K562 treated with DMSO at 1 percent for 48 hours (cell line): ENCODE measurements around the gene YLPM1. TPM values are rescaled to one million over a fixed set of nuclear protein-coding genes. Genes with fewer than 3 reads are reported as not detected.

ENCODE experiments used
- total RNA-seq: library from RNA; unstranded; fragments of 300-600 nt; gene quantifications from 2 replicates; pipeline ENCODE4 v1.2.3, GENCODE V29; 2022; ENCODE audit warnings: low replicate concordance; ENCODE audit errors: extremely low read depth

Gene YLPM1
- total RNA-seq: not detected in 2 replicates

GRCh38 chr14:74762917-74763802, at the start of gene YLPM1:
TSS of gene YLPM1 (plus strand) at chr14:74763316. CDS start at chr14:74763490, 174 bp downstream.

DNA sequence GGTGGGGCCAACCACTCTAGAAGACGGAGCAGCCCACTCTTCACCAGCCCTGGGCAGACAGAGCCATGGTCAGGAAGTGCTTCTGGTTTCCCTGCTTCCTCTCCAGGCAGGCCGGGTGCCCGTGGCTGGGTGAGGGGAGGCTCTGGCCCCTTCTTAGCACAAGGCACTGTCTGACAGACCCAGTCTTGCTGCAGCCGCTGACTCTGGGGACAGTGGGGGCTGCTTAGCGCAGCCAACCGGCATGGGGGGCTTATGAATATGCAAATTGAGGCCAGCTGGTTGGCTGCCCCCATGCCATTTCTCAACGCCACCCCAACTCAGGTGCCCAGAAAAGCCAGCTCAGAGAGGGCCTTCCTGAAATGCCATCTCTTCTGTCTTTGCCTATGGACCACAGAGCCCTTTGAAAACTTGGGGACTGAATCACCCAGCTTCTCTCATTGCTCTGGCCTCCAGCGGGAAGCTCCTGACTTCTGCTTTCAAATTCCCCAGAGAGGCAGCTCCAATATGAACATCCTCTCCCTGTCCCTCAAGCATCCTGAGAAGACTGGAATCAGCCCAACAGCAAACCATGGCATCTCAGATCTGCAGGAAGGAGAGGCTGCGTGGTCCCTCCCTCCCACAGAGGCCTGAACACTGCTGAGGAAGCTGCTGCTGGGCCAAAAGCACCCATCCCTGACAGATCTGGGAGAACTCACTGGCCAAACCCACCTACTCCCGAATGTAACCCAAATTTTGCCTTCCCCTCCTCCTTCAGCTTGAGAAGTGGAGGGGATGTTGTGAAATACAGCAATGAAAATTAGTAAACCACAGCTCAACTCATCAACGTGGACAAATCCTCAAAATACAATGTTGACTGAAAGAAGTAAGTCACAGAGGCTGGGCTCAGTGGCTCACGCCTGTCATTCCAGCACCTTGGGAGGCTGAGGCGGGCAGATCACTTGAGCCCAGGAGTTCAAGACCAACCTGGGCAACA, 113.1 kb downstream of the YLPM1 start, which contains the start of gene PROX2:
PROX2 (minus strand) TSS at position 205 of the 973 bp plus-strand sequence. CDS start 12,311 bp downstream, outside the sequence.

DNA sequence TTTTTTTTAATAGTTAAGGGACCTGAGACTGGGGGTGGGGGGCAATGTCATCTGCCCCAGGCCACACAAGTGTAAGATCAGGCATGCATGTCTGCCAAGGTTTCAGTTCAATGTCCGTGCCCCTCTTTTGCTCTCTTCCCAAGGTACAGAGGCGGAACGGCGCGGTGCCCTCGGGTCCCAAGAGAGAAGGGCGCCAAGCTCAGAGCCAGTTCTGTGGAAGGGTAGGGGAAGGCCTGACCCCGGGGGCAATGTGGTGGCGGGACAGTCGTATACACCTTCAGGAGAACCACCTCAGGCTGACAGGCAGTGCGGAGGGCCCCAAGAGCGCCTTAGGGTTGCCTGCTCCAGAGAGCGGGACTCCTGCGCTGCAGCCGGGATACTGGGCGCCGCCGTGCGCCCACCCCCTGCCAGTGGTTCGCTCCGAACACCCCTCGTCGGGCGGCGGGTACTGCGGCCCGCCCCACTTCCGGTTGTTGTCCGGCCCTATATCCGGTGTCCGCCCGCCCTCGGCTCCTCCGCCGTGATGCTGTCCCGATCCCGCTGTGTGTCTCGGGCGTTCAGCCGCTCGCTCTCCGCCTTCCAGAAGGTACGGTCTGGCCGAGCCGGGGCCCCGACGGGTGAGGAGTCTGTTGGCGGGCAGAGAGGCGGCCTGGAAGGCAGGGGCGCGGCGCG, 118.5 kb downstream of the YLPM1 start, which contains the start of gene DLST:
DLST (plus strand) TSS at position 486 of the 672 bp plus-strand sequence; CDS start at position 524, 38 bp downstream.

Other genes starting within 250 kb of the YLPM1 start
- not detected in 2 replicates for gene LTBP2, start 151.1 kb upstream of the YLPM1 start, total RNA-seq
- not detected in 2 replicates for gene AREL1, start 50.2 kb upstream of the YLPM1 start, total RNA-seq
- not detected in 2 replicates for gene FCF1, start 50.2 kb upstream of the YLPM1 start, total RNA-seq
- gene PROX2, start 112.8 kb downstream of the YLPM1 start, total RNA-seq: not detected in 2 replicates
- not detected in 2 replicates for gene DLST, start 118.6 kb downstream of the YLPM1 start, total RNA-seq
- not detected in 2 replicates for gene RPS6KL1, start 159.9 kb downstream of the YLPM1 start, total RNA-seq
- not detected in 2 replicates for gene PGF, start 192.3 kb downstream of the YLPM1 start, total RNA-seq
- not detected in 2 replicates for gene EIF2B2, start 239.6 kb downstream of the YLPM1 start, total RNA-seq